ENCODE measurements around the gene DOCK2.
"Not testable (repeated sequence)": the region's sequence is repeated elsewhere in the genome, so short reads cannot be mapped to it uniquely, and the experiment has no call there.

The DOCK2 gene

GRCh38 chr5:169637085-169637548 lies at the start of gene DOCK2:
Gene DOCK2, plus strand, starts transcription at chr5:169637275. Its CDS starts 52 bp downstream, at chr5:169637327.
- no peak for DNase-seq

- DNase-seq = no peak
These were observed 46.5 kb upstream of the DOCK2 start for GRCh38 chr5:169590602-169591001.

- no peak for DNase-seq
These were observed 45.4 kb upstream of the DOCK2 start for GRCh38 chr5:169591636-169592035.

GRCh38 chr5:169592937-169593650 lies 44.0 kb upstream of the DOCK2 start:
- DNase-seq = no peak

GRCh38 chr5:169595172-169595820 lies 41.8 kb upstream of the DOCK2 start:
- no peak for DNase-seq

GRCh38 chr5:169599451-169599850 lies 37.6 kb upstream of the DOCK2 start:
- DNase-seq = no peak

- no peak for DNase-seq
These were observed 34.5 kb upstream of the DOCK2 start for GRCh38 chr5:169602535-169602934.

GRCh38 chr5:169606279-169606678 lies 30.8 kb upstream of the DOCK2 start:
- no peak for DNase-seq

- DNase-seq = no peak
These were observed 29.2 kb upstream of the DOCK2 start for GRCh38 chr5:169607882-169608281.

- DNase-seq = no peak
These were observed 27.4 kb upstream of the DOCK2 start for GRCh38 chr5:169609716-169610115.

GRCh38 chr5:169610606-169611005 lies 26.5 kb upstream of the DOCK2 start:
- no peak for DNase-seq

- DNase-seq = no peak
These were observed 21.5 kb upstream of the DOCK2 start for GRCh38 chr5:169615561-169615960.

- not testable (repeated sequence) for DNase-seq
These were observed 12.8 kb upstream of the DOCK2 start for GRCh38 chr5:169624307-169624706.

GRCh38 chr5:169626779-169627178 lies 10.3 kb upstream of the DOCK2 start:
- DNase-seq = no peak

GRCh38 chr5:169627551-169627950 lies 9.5 kb upstream of the DOCK2 start:
- no peak for DNase-seq

GRCh38 chr5:169628892-169629291 lies 8.2 kb upstream of the DOCK2 start:
- DNase-seq = no peak

GRCh38 chr5:169629847-169630548 lies 7.1 kb upstream of the DOCK2 start:
- no peak for DNase-seq

GRCh38 chr5:169631360-169631759 lies 5.7 kb upstream of the DOCK2 start:
- no peak for DNase-seq

GRCh38 chr5:169632946-169633345 lies 4.1 kb upstream of the DOCK2 start:
- DNase-seq = no peak

GRCh38 chr5:169634606-169635005 lies 2.5 kb upstream of the DOCK2 start:
- no peak for DNase-seq

- DNase-seq = no peak
These were observed 1.1 kb upstream of the DOCK2 start for GRCh38 chr5:169635936-169636335.

- DNase-seq = no peak
These were observed 494 bp upstream of the DOCK2 start for GRCh38 chr5:169636477-169637084.

GRCh38 chr5:169637549-169638121 lies 560 bp downstream of the DOCK2 start:
- DNase-seq = no peak

All from NCI-H510A (cell line).